Glomerular endothelial cell (primary cell): ENCODE data around the gene XAB2. TPM values are rescaled to one million over a fixed set of nuclear protein-coding genes. Genes with fewer than 3 reads are reported as not detected.
"Not testable (repeated sequence)": the region's sequence is repeated elsewhere in the genome, so short reads cannot be mapped to it uniquely, and the experiment has no call there.

ENCODE experiments used
- DNase-seq: peaks from one replicate; pipeline ENCODE4 v3.0.0-alpha.2; 2011; ENCODE audit warnings: low read depth, low spot score; ENCODE audit errors: extremely low read depth
- total RNA-seq: library from RNA; depleted of rRNA; stranded (reverse); fragments of >200 nt; gene quantifications from 2 replicates; pipeline ENCODE4 v1.2.3, GENCODE V29; 2015

The XAB2 gene
- total RNA-seq, 1 donor from 2014 or later, result 46.3 TPM

- DNase-seq, result no peak
Observed at GRCh38 chr19:7582446-7582845, 46.9 kb downstream of the XAB2 start.

GRCh38 chr19:7579182-7579581 is 50.2 kb downstream of the XAB2 start:
- no peak for DNase-seq

- DNase-seq, result no peak
Observed at GRCh38 chr19:7578127-7578526, 51.2 kb downstream of the XAB2 start.

GRCh38 chr19:7577422-7577821 is 51.9 kb downstream of the XAB2 start:
- not testable (repeated sequence) for DNase-seq

GRCh38 chr19:7575434-7576040 is 53.8 kb downstream of the XAB2 start:
- no peak for DNase-seq

- no peak for DNase-seq
Observed at GRCh38 chr19:7570761-7571160, 58.6 kb downstream of the XAB2 start.

Other genes with a start within 250 kb of the XAB2 start
- 2.7 and 4.1 TPM in 2 replicates for gene PEX11G, start 140.5 kb downstream of the XAB2 start, total RNA-seq
- gene ZNF358, start 113.4 kb downstream of the XAB2 start, total RNA-seq, result 56.9 and 70.4 TPM in 2 replicates
- gene MCOLN1, start 106.9 kb downstream of the XAB2 start, total RNA-seq, result 10.6 and 25.2 TPM in 2 replicates
- 176 and 230 TPM in 2 replicates for gene PNPLA6, start 93.8 kb downstream of the XAB2 start, total RNA-seq
- 0.41 and 0.82 TPM in 2 replicates for gene CAMSAP3, start 33.7 kb downstream of the XAB2 start, total RNA-seq
- 32.3 and 37.1 TPM in 2 replicates for gene PET100, start 248 bp upstream of the XAB2 start, total RNA-seq
- not detected in 2 replicates for gene PCP2, start 4.2 kb upstream of the XAB2 start, total RNA-seq
- 33.4 and 47.7 TPM in 2 replicates for gene STXBP2, start 7.6 kb upstream of the XAB2 start, total RNA-seq
- not detected in 2 replicates for gene RETN, start 39.5 kb upstream of the XAB2 start, total RNA-seq
- gene MCEMP1, start 47.5 kb upstream of the XAB2 start, total RNA-seq, result not detected in 2 replicates
- 132 and 170 TPM in 2 replicates for gene TRAPPC5, start 51.3 kb upstream of the XAB2 start, total RNA-seq
- gene FCER2, start 72.6 kb upstream of the XAB2 start, total RNA-seq, result not detected in 2 replicates
- gene CLEC4G, start 102.6 kb upstream of the XAB2 start, total RNA-seq, result not detected in 2 replicates
- gene CD209, start 118.0 kb upstream of the XAB2 start, total RNA-seq, result not detected in 2 replicates
- gene CLEC4M, start 133.7 kb upstream of the XAB2 start, total RNA-seq, result 0.19 and 0.64 TPM in 2 replicates
- 27.1 and 32.1 TPM in 2 replicates for gene EVI5L, start 200.7 kb upstream of the XAB2 start, total RNA-seq
- gene PRR36, start 244.8 kb upstream of the XAB2 start, total RNA-seq, result not detected in 2 replicates